Measurements from ENCODE around the gene CBX1. TPM values are rescaled to one million over a fixed set of nuclear protein-coding genes. Genes with fewer than 3 reads are reported as not detected.
"Not testable (repeated sequence)": the region's sequence is repeated elsewhere in the genome, so short reads cannot be mapped to it uniquely, and the experiment has no call there.

CBX1 gene
- polyA plus RNA-seq, 1 donor (not counting 4 experiments of a cell fraction or from before 2014, with no cell fraction given): 42.3 TPM

DNA sequence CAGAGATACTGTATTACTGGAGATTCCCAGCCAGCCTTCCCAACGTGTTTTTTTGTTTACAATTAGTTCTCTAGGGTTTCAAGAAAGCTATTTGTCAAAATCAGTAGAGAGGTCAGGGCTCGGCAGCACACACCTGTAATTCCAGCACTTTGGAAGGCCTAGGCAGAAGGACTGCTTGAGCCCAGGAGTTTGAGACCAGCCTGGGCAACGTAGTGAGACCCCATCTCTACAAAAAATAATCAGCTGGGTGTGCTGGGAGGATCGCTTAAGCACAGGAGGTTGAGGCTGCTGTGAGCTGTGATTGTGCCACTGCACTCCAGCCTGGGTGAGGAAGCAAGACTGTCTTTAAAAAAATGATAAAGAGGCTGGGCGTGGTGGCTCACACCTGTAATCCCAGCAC lies 19.4 kb downstream of the CBX1 start:
- no peak overlapping the region for H3K4me3 ChIP-seq (ENCODE audit: control insufficient read depth in 2 of 3, extremely low read depth in 1 of 3, insufficient read depth in 2 of 3, low read depth in 1 of 3, low read length in 3 of 3)
- H2AFZ ChIP-seq (ENCODE audit: control insufficient read depth, low read length): no peak overlapping the region
- dilution Hi-C loops (cut with MboI; ENCODE audit: extremely low pct_ligation_motif_present, low sequenced_read_pairs): no loop called here
- no peaks in the 10 kb centered on the region for H3K9me1 ChIP-seq (ENCODE audit: control insufficient read depth, extremely low read depth, insufficient read depth, low read length)
- DNase-seq (ENCODE audit: low read depth, low spot score) (no peak), FAIRE-seq (no peak)
- peaks cover 4% of the 10 kb centered on the region for H3K4me1 ChIP-seq (ENCODE audit: control insufficient read depth, extremely low read depth, insufficient read depth, low read length)
- H4K20me1 ChIP-seq (ENCODE audit: control insufficient read depth, extremely low read depth, insufficient read depth, low read length): no peaks in the 10 kb centered on the region
- H3K9me3 ChIP-seq (ENCODE audit: control insufficient read depth, low read depth, low read length): no peaks in the 10 kb centered on the region
- H3K36me3 ChIP-seq (ENCODE audit: control insufficient read depth in 2 of 2, extremely low read depth in 1 of 2, insufficient read depth in 2 of 2, low read length in 2 of 2): peaks cover 0 to under 1% of the 10 kb centered on the region in 2 experiments
- TF ChIP-seq, protein P1, sequence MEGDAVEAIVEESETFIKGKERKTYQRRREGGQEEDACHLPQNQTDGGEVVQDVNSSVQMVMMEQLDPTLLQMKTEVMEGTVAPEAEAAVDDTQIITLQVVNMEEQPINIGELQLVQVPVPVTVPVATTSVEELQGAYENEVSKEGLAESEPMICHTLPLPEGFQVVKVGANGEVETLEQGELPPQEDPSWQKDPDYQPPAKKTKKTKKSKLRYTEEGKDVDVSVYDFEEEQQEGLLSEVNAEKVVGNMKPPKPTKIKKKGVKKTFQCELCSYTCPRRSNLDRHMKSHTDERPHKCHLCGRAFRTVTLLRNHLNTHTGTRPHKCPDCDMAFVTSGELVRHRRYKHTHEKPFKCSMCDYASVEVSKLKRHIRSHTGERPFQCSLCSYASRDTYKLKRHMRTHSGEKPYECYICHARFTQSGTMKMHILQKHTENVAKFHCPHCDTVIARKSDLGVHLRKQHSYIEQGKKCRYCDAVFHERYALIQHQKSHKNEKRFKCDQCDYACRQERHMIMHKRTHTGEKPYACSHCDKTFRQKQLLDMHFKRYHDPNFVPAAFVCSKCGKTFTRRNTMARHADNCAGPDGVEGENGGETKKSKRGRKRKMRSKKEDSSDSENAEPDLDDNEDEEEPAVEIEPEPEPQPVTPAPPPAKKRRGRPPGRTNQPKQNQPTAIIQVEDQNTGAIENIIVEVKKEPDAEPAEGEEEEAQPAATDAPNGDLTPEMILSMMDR (optimal IDR thresholded peaks at IDR 0.05 in 1 of 3, IDR thresholded peaks at IDR 0.05 in 1 of 3, conservative IDR thresholded peaks at IDR 0.05 in 1 of 3; ENCODE audit: extremely low read depth in 1 of 3, insufficient read depth in 2 of 3, low read length in 3 of 3): no peak
- no peak for TF ChIP-seq EZH2 (IDR thresholded peaks at IDR 0.05; ENCODE audit: low read length)
- H3K27ac ChIP-seq (ENCODE audit: control insufficient read depth, insufficient read depth, low read length): no peak overlapping the region
- H3K4me2 ChIP-seq (ENCODE audit: control insufficient read depth, extremely low read depth, insufficient read depth, low read depth, low read length): no peak overlapping the region
- H3K79me2 ChIP-seq (ENCODE audit: control insufficient read depth, insufficient read depth, low read length): peaks cover 81% of the 10 kb centered on the region
- H3K9ac ChIP-seq (ENCODE audit: control insufficient read depth, extremely low read depth, insufficient read depth, low read length): no peak overlapping the region
- no peaks in the 10 kb centered on the region for H3K27me3 ChIP-seq (ENCODE audit: control insufficient read depth, extremely low read depth, insufficient read depth, low read length)

DNA sequence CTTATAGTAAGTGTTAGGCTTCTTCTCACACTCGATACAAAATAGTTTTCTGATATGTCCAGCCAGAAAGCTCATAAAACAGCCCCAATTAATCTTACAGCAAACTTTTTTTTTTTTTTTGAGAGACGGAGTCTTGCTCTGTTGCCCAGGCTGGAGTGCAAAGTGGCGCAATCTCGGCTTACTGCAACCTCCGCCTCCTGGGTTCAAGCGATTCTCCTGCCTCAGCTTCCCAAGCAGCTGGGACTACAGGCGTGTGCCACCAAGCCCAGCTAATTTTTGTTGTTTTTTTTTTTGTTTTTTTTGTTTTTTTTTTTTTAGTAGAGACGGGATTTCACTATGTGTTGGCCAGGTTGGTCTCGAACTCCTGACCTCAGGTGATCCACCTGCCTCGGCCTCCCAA lies 24.1 kb downstream of the CBX1 start:
- FAIRE-seq; H3K9me1 ChIP-seq (ENCODE audit: control insufficient read depth, extremely low read depth, insufficient read depth, low read length); H3K27ac ChIP-seq (ENCODE audit: control insufficient read depth, insufficient read depth, low read length); dilution Hi-C loops (cut with MboI; ENCODE audit: extremely low pct_ligation_motif_present, low sequenced_read_pairs); H3K4me1 ChIP-seq (ENCODE audit: control insufficient read depth, extremely low read depth, insufficient read depth, low read length); H3K4me2 ChIP-seq (ENCODE audit: control insufficient read depth, extremely low read depth, insufficient read depth, low read depth, low read length); H4K20me1 ChIP-seq (ENCODE audit: control insufficient read depth, extremely low read depth, insufficient read depth, low read length); H3K4me3 ChIP-seq (ENCODE audit: control insufficient read depth in 2 of 3, extremely low read depth in 1 of 3, insufficient read depth in 2 of 3, low read depth in 1 of 3, low read length in 3 of 3); H3K27me3 ChIP-seq (ENCODE audit: control insufficient read depth, extremely low read depth, insufficient read depth, low read length); H2AFZ ChIP-seq (ENCODE audit: control insufficient read depth, low read length); H3K9ac ChIP-seq (ENCODE audit: control insufficient read depth, extremely low read depth, insufficient read depth, low read length); DNase-seq (ENCODE audit: low read depth, low spot score); H3K9me3 ChIP-seq (ENCODE audit: control insufficient read depth, low read depth, low read length): not testable (repeated sequence)
- peaks cover 45% of the 10 kb centered on the region for H3K79me2 ChIP-seq (ENCODE audit: control insufficient read depth, insufficient read depth, low read length)
- peaks cover 12 to 25% of the 10 kb centered on the region in 2 experiments for H3K36me3 ChIP-seq (ENCODE audit: control insufficient read depth in 2 of 2, extremely low read depth in 1 of 2, insufficient read depth in 2 of 2, low read length in 2 of 2)
